NCI-H82 (cell line): Measurements from ENCODE around the gene CDKN1C.

Source experiments
- DNase-seq: peaks from one replicate; lab custom pipeline; 2025; lab: John Stamatoyannopoulos, UW

Gene CDKN1C

DNA sequence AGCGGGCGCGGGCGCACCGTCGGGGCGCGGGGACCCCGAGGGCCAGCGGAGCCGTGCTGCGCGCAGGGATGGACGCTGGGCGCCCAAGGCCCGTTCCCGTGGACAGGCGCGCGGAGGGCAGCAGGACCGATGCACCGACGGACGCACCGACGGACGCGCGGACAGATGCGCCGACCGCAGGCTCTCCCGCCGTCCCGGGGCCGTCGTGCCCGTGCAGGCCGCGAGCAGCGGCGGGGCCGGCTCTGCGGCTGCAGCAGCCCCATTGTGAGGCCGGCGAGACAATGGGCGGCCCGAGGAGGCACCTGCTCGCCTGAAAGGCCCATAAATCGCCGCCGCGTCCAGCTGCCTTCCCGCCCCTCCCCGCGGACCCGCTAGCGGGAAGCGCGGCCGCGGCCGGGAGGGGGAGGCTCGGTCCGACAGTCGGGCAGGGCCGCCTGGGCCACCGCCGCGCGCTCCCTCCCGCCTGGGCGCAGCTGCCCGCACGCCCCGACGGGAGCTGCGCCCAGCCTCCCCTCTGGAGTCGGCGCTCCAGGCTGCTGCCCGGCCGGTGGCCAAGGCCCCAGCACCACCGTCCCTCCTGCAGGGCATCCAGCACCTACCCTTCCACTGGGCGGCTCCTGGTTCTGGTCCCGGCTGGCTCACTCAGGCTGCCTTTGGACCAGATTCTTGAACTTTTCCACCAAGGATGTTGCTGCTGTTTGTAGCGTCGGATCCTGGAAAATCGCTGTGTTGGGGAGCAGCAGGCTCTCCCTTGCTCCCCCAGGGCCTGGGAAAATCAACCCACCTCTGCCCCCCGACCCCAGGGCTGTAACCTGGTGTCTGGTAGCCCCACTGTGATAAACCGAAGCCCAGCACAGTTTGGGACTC, 15.8 kb downstream of the CDKN1C start:
- no peak for DNase-seq

DNA sequence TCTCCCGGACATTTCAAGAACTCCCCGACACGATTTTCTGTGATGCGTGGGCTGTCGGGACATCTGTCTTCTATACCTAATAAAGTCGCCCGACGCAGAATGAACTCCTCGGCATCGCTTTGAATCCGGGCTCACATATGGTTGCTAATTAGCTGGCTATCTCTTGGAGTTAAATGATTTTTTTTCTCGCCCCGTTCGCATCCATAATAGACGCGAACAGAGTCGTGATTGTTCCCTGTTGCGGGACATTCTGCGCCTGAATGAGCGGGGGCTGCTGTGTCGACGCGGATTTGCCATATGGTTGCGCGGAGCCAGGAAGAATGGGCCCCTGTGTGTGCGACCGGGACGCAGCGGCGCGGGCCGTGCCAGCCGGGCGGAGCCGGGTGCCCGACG, 16.4 kb downstream of the CDKN1C start:
- DNase-seq = no peak

DNA sequence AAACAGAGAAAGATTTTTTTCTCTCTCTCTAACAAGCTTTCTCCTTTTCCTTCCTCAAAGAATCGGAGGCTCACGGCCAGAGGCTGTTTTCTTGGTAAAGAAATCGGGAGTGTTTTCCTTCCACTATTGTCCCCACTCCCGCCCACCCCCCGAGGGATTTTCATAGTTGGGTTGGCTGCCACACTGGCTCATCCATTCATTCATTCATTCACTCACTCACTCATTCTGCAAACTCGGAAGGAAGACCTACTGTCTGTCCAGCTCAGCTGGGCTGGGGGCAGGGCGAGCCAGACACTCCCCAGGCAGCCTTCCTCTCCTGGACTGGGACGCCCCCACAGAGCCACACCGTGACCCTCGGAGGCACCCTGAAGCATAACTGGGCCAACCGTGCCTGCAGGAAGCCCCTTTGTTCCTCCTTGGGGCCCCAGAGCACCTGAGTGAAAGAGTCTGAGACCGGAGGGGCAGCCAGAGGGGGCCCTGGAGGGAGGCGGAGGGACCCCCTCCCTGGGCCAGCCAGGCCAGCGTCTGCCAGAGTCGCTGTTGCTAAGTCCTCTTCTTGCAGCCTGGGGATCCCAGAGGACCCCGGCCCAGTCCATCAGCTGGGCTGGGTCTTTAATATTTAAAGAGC, 17.0 kb downstream of the CDKN1C start:
- DNase-seq = no peak

- no peak for DNase-seq
These were observed 17.7 kb downstream of the CDKN1C start for GRCh38 chr11:2867722-2868505.

- DNase-seq = no peak
These were observed 18.4 kb downstream of the CDKN1C start for GRCh38 chr11:2867142-2867541.

- DNase-seq = no peak
These were observed 19.5 kb downstream of the CDKN1C start for GRCh38 chr11:2865922-2866577.

DNA sequence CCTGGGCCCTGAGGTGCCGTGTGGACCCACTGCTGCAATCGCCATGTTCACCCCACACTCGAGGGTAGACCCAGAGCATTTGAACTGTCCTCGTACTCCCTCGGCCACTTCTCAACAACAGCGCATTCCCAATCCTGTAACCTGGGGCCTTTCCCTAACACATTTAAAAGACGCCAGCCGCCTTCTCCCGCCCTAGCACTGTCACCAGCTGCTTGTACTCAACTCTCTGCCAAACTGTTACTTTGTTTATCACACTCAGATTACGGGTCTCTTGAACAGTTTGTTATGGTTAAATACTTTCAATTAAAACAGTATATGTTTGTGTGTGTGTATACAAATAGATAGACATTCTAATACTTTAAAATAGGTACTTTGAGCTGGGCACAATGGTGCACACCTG, 20.7 kb downstream of the CDKN1C start:
- no peak for DNase-seq

DNA sequence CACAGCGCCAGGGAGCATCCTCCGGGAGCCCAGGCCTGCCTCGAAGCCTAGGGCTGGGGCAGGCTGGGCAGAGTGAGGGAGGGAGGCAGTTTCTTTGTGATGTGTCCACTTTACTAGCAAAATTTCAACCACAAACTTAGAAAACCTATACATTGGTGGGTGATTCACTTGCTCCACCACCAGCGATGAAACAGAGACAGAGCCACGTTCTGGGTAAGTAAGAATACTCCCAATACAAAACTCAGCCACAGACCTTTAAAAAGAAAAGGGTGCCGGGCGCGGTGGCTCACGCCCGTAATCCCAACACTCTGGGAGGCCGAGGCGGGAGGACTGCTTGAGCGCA, 22.3 kb downstream of the CDKN1C start:
- DNase-seq = no peak

GRCh38 chr11:2862395-2863275, 22.9 kb downstream of the CDKN1C start:
- DNase-seq = no peak

GRCh38 chr11:2860636-2861035, 24.9 kb downstream of the CDKN1C start:
- no peak for DNase-seq

GRCh38 chr11:2859699-2860037, 25.9 kb downstream of the CDKN1C start:
- DNase-seq = no peak

- no peak for DNase-seq
These were observed 26.4 kb downstream of the CDKN1C start for GRCh38 chr11:2858995-2859698.

GRCh38 chr11:2857918-2858317, 27.7 kb downstream of the CDKN1C start:
- DNase-seq = no peak

- no peak for DNase-seq
These were observed 28.3 kb downstream of the CDKN1C start for GRCh38 chr11:2857276-2857675.

DNA sequence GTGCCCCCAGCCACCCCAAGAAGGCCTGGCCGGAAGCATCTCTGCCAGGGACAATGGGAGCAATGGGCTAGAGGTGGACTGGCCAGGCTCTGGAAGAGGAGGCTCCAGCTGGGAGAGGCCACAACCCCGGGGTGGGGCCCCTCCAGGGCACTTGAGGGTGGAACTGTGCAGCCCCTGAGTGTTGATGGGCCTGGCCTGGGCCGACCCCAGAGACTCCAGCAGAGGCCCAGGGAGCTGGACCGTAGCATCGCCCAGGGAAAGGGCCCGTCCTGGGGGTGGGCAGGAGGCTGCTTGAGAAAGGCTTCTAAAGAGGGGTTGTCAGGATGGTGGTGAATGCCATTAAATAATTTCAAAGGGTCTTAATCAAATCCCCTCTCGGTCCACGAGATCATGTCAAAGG, 30.4 kb downstream of the CDKN1C start:
- no peak for DNase-seq

GRCh38 chr11:2853997-2854560, 31.5 kb downstream of the CDKN1C start:
- no peak for DNase-seq

DNA sequence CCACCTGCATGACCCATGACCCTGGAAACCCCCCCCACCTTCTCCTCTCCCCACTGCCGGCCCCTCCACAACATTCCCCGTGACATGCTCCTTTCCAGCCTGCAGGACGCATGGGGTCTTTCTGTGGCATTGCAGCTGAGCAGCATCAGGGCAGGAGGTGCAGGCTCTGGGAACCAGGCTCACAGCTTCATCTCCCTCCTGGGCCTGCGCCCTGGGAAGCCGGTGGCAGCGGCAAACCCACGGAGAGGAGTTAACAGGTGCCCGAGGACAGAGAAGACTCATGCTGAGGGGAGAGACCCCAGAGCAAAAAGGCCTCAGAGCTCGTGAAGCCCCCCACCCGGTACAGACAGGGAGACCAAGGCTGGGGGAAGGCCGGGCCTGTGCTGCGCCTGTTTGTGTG, 32.2 kb downstream of the CDKN1C start:
- DNase-seq = no peak

DNA sequence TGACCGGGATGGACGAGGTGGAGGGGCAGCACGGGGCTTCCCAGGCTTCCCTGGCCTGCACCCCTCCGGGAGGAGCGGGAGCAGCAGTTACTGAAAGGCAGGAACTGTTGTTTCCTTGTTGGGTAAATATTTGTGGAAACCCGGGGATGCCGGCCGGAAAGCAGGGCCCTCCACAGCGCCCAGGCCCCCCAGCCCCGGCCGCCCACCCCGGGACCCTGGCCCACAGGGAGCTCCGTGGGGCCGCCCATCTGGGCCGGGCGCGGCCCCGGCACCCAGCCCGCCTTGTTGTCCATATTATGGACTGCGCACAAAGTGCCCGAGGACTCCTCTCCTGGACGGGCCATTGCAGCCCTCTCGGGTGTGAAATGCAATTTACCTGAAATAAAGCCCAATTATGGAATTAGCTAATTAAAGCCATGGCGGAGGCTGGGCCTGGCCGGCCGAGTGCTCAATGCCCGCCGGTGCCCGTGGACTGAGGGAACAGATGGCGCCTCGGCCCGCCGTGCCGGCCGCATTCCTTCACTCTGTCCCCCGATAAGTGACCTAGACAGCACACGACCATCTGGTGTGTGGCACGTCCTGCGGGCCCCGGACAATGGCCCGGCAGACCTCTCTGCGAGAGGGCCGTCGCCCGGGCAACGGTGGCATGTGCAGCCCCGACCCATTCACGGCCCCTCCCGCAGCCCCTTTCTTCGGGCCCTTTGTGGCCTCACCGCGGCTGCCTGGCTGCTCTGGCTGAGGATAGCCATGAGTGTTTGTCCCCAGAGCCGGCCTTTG, 35.4 kb downstream of the CDKN1C start:
- DNase-seq = no peak

DNA sequence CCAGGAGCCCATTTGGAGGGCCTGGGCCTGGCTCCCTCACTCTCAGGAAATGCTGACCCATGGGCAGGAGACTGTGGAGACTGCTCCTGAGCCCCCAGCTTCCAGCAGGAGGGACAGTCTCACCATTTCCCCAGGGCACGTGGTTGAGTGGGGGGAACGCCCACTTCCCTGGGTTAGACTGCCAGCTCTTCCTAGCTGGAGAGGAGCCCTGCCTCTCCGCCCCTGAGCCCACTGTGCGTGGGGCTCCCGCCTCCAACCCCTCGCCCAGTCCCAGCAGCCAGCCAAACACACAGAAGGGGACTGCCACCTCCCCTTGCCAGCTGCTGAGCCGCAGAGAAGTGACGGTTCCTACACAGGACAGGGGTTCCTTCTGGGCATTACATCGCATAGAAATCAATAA, 37.1 kb downstream of the CDKN1C start:
- DNase-seq = no peak

- no peak for DNase-seq
These were observed 38.0 kb downstream of the CDKN1C start for GRCh38 chr11:2847561-2847960.
